AG04449 (cell line): Measurements from ENCODE around the gene C10orf90.

Experiments used
- CTCF ChIA-PET: fragments of 350-600 bp; formaldehyde crosslinking; extraction: SDS; loops from one replicate; lab custom pipeline; 2021; ENCODE audit warnings: antibody characterized with exemption; lab: Yijun Ruan, JAX
- POLR2A ChIA-PET: fragments of 400-600, 350-600 bp; formaldehyde crosslinking; extraction: SDS; loops from one replicate; lab custom pipeline; 2020; ENCODE audit warnings: antibody characterized with exemption, inconsistent platforms; lab: Yijun Ruan, JAX
- DNase-seq: peaks from one replicate; pipeline ENCODE4 v3.0.0-alpha.2; 2010; ENCODE audit warnings: low read depth, low spot score
- H3K4me3 ChIP-seq: 2 replicates; pipeline ENCODE4 v1.5.1; 2011; ENCODE audit warnings: low read depth, mild to moderate bottlenecking, control low read depth, low read length
- TF ChIP-seq, protein P1 (sequence below): IDR thresholded peaks from one replicate; pipeline ENCODE4 v1.5.1; 2011; ENCODE audit warnings: mild to moderate bottlenecking, moderate library complexity, low read length, control low read depth, inconsistent platforms; ENCODE audit not compliant: insufficient read depth; ENCODE audit errors: missing control alignments

C10orf90 gene

DNA sequence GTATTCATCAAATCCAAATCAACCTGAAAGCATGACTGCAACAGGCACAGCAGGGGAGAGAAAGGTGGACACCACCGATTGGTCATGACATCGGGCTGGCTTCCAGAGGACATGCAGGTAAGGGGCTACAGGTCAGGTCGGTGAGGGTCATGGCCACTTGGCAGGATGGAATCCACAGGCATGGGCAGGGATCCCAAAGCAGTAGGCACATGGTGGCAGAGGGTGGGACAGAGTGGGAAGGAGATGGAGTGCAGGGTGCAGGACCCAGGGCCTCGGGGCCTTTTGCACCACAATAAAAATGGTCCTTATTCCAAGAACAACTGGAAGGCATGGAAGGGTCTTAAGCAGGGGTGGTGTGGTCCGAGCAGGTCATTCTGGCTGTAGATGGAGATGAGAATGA lies 33.0 kb downstream of the C10orf90 start:
- H3K4me3 ChIP-seq = no peak overlapping the region
- ChIA-PET POLR2A (no interaction called here), CTCF (no interaction called here)
- DNase-seq = no peak
- TF ChIP-seq, protein P1, sequence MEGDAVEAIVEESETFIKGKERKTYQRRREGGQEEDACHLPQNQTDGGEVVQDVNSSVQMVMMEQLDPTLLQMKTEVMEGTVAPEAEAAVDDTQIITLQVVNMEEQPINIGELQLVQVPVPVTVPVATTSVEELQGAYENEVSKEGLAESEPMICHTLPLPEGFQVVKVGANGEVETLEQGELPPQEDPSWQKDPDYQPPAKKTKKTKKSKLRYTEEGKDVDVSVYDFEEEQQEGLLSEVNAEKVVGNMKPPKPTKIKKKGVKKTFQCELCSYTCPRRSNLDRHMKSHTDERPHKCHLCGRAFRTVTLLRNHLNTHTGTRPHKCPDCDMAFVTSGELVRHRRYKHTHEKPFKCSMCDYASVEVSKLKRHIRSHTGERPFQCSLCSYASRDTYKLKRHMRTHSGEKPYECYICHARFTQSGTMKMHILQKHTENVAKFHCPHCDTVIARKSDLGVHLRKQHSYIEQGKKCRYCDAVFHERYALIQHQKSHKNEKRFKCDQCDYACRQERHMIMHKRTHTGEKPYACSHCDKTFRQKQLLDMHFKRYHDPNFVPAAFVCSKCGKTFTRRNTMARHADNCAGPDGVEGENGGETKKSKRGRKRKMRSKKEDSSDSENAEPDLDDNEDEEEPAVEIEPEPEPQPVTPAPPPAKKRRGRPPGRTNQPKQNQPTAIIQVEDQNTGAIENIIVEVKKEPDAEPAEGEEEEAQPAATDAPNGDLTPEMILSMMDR = no peak

DNA sequence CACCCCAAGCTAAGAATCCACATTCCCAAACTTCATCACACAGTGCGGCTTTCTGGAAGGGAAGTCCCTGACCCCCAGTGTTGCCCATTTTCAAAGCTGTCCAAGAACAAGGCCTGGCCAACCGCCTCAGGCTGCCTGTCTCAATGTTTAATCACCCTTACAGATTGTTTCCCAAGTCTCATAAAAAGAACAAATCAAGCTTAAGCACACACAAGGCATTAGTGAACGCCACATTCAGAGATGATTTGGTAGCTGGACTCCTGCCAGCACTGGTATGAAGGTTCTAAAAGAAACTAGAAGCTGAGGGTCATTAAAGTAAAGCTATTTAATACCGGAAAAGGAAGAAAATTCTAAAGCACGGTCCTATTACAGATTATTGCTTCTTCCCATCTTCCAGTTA lies 35.6 kb downstream of the C10orf90 start:
- POLR2A ChIA-PET = no interaction called here

DNA sequence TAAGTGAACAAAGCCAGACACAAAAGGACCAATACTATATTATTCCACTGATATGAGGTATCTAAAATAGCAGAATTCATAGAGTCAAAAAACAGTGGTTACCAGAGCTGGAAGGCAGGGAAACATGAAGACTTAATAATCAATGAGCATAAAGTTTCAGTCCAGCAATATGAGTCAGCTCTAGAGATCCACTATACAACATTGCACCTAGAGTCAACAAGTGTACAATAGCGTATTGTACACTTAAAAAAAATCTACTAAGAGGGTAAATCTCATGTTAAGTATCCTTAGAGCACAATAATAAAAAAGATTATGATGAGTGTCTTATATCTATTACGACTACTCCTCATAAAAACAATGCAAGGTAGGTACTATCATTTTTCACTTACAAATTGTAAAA lies 36.1 kb downstream of the C10orf90 start:
- ChIA-PET CTCF (no interaction called here), POLR2A (no interaction called here)
- DNase-seq = no peak
- H3K4me3 ChIP-seq = no peak overlapping the region
- TF ChIP-seq, protein P1 = no peak

More for the DNA sequence above, 35.6 kb downstream of the C10orf90 start:
- CTCF ChIA-PET = no interaction called here
- TF ChIP-seq, protein P1 = no peak
- DNase-seq = no peak
- no peak overlapping the region for H3K4me3 ChIP-seq

DNA sequence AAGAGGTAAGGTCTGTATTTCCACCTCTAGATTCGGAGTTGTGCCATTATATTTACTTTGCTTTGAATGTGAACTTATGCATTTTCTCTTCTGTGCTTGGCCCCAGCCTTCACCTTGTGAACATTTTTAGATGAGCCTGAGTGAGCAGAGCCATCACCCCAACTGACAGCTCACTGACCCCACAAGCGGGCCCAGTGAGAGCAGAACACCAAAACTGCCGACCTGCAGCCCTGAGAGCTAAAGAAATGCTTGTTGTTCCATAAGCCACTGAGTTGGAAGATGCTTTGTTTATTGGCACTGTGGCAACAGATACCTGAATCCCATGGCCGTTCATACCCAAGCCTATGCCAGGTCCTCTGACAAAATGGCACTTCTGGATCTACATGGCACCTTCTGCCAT lies 37.8 kb downstream of the C10orf90 start:
- TF ChIP-seq, protein P1 = no peak
- CTCF ChIA-PET = no interaction called here
- DNase-seq = no peak
- no peak overlapping the region for H3K4me3 ChIP-seq
- POLR2A ChIA-PET = no interaction called here

DNA sequence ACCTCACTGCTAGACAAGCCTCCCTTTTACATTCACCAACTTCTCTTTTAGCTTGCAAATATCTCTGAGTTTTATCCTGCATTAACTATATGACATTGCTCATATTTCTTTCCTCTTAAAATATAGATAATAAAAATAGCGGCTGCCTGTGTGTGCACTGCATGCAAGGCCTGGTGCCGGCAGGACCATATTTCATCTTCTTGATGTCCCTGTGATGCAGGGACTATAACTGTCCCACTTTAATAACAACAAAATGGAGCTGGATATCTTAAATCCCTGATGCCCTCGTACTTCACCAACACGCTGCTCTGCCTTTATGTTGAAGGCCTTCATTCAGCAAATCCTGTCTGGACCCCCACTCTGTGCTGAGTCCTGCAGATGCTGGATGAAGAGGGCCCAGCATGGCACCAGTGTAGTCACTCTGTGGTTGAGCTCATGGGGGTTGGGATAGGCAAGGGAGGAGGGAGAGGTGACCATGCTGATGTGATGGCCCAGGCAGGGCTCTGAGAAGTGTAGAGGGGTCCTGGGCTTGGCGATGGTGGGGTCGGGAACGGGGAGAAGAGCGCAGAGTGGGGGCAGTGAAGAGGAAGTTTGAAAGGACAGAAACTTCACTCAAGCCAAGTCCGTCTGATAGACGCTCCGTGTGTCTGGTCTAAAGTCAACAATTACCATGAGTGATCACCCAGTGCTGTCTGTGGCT lies 40.4 kb downstream of the C10orf90 start:
- TF ChIP-seq, protein P1 = no peak
- ChIA-PET CTCF (no interaction called here), POLR2A (no interaction called here)
- H3K4me3 ChIP-seq = no peak overlapping the region
- no peak for DNase-seq

DNA sequence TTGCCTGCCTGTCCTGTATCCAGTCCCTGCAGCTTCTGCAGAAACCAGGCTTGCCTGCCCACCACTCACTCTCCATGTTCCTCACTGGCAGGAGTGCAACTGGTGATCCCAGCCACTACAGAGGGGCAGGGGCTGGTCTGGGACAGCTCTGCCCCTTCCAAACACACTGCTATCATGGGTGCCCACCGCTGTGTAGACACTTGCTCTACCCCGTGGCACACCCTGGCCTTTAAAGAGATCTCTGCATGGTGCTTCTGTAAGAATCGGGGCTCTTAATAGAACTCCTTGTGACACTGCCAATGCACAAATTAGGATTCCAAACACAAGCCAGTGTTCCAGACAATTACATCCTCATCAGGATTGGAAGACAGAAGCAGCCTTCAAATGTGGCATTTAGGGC lies 41.7 kb downstream of the C10orf90 start:
- ChIA-PET CTCF (no interaction called here), POLR2A (no interaction called here)
- TF ChIP-seq, protein P1 = no peak

More for the DNA sequence above, 41.7 kb downstream of the C10orf90 start:
- no peak overlapping the region for H3K4me3 ChIP-seq
- no peak for DNase-seq
